Measurements from ENCODE around the gene FLACC1.
A peak's percentile ranks its signal among the peaks of the same experiment; 100 is the strongest.

The FLACC1 gene

DNA sequence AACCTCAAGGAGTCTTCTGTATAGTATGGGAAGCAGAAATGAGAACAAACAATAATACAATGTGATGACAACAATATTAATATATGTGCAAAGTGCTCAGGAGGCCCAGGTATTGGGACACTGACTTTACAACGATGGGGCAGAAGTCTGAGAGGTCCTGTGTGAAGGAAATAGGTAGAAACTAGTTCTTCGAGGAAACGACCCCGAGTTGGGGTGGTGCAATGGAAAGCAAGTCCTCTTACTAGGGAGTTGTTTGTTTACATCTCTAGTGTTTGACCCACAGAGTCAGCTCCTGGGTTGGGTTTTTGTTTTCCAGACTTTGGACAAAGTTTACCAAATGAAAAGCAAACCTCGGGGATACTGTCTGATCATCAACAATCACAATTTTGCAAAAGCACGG lies 80.6 kb downstream of the FLACC1 start:
- DNase-seq (ENCODE audit: low read depth in 2 of 2): no peak

DNA sequence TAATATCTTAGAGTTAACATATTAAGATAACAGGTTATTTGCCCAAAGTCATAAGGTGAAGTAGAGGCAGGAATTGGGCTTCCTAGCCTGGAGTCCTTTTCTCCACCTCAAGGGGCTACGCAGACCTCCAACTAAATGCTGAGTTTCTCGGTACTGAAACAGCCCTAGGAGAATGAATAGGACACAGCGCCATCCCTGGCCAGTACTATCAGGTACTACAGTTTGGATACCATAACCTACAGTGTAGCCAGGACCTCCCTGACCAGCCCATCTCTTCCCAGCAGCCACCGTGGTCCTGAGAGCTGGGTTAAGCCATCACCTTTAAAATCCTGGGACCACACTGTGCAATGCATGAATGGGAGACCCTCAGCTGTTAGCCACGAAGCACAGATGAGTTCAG lies 81.2 kb downstream of the FLACC1 start:
- DNase-seq (ENCODE audit: low read depth in 2 of 2): no peak

DNA sequence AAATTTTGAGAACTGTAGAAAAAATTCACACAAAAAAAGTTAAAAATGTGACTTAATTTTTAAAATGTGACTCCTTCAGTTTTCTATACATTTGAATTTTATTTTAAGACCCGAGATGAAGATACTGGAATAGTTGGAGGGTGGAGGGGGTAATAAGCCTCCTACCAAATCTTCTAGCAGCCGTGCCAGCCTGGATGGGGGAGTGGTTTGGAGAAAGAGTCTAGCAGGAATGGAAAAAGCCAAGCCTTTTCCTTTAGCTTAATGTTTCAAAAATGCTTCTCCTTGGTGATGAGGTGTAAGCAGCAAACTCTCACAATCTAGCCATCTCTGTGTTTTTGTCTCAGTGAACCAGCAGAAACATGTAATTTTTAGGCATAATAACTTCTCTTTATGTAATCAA lies 82.1 kb downstream of the FLACC1 start:
- no peak for DNase-seq (ENCODE audit: low read depth in 2 of 2)

DNA sequence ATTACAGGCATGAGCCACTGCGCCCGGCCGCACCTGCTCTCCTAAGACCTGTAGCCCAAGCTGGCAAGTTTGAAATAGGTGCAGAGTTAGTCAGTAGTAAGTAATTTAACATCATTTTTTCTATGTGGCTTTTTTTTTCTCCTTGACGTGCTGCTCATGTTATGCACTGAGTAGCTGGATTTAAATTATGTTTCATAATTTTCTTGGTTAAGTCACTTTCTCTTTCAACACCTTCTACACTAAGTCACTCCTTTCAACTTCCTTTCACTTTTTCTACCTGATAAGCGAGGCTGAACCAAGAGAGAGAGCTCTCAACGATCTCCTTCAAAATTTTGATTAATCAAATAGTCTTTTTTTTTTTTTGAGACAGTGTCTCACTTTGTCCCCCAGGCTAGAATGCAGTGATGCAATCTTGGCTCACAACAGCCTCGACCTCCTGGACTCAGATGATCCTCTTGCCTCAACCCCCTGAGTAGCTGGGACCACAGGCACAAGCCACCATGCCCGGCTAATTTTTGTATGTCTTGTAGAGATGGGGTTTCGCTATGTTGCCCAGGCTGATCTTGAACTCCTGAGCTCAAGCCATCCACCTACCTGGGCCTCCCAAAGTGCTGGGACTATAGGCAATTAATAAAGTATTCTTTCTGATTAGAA lies 83.7 kb downstream of the FLACC1 start:
- DNase-seq (ENCODE audit: low read depth in 2 of 2): no peak

DNA sequence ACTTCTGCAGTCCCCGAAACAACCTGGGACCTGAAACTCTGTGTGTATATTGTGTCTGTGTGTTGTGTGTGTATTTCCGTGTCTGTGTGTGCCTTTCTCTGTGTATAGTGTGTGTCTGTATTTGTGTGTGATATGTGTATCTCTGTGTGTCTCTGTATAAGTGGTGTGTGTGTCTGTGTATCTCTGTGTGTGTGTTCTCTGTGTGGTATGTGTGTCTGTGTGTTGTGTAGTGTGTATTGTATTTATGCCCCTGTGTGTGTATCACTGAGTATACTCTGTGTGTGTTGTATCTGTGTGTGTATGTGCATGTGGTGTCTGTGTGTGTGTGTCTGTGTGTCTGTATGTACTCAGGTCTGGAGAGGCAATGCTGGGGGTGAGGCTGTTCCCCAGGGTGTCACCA lies 85.2 kb downstream of the FLACC1 start:
- no peak for DNase-seq (ENCODE audit: low read depth in 2 of 2)

DNA sequence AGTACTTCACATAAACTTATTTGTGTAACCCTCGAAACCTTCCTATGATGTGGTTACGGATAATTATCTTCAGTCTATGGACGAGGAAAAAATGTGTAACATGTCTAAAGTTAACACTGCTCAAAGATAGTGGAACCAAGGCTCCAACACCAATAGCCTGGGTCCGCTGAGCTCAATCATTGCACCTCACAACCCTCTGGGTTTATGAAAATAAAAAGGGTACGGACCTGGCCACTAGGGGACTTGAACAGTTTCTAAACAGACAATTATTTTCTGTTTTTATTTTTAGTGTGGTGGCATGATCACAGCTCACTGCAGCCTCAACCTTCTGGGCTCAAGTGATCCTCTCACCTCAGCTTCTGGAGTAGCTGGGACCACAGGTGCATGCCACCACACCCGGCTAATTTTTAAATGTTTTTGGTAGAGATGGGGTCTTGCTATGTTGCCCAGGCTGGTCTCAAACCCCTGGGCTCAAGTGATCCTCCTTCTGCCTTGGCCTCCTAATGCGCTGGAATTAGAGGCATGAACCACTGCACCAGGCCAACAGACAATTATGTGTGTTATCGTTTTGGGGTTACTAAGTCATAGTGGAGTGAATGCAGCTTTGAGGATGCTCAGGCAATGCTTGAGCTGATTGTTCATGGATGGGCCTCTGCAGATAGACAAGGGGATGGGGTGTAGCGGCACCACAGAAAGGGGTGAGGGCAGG lies 86.7 kb downstream of the FLACC1 start:
- DNase-seq (ENCODE audit: low read depth in 2 of 2): no peak

DNA sequence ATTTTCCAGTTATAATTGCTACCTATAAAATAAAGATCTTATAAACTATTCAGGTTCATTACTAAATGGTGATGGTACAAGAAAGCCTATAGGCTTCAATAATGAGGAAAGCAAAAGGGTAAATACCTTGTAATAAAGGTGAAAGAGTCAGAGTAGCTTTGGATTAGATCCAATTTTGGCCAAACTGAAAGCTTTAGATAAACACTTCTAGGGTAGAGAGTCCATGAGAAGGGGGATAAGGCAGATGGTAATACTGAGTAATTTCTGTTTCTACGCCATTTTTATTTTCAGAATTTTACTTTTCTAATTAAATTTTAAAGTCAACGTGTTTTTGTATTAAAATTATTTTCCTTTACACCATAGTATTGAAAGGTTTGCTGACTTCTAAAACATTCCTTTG lies 87.4 kb downstream of the FLACC1 start:
- no peak for DNase-seq (ENCODE audit: low read depth in 2 of 2)

DNA sequence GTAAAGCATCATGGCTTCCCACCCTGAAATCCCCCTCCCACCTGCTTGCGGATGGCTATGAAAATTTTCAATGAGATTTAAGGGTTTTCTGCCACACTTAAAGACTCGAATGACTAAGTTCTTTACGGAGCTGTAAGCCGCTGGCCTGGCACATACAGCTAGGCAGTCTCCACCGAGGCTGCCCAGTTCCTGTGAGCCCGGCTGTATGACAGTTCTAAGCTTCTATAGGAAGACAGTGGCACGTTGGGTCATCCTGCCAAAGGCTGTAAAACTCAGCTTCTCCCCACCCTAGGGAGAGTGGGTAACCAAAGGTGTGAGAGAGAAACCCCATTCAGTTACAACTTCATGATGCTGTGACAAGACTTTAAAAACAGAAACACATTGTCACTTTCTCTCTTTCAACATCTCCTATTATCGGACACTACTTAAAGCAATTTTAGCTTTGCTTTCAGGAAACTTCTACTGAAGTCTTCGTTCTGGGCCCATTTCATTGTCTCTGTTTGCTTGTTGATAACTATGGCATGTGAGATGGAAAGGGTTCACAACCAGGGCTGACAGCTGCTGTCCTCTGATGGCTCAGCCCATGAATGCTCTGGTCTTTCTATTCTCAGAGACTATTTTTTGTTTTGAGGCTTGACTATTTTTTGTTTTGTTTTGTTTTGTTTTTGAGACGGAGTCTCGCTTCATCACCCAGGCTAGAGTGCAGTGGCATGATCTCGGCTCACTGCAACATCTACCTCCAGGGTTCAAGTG lies 89.7 kb downstream of the FLACC1 start:
- no peak for DNase-seq (ENCODE audit: low read depth in 2 of 2)

DNA sequence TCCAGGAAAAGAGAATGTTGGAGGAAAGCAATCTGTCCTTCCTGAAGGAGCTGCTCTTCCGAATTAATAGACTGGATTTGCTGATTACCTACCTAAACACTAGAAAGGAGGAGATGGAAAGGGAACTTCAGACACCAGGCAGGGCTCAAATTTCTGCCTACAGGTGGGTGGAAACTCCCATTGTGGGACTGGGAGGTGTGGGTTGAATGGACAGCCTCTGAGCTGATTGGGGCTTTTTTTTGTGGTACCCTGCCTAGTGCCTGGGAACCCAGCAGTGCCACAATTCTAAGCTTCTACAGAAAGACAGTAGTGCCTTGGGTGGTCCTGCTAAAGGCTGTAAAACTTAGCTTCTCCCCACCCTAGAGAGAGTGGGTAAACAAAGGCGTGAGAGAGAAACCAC lies 90.5 kb downstream of the FLACC1 start:
- DNase-seq (ENCODE audit: low read depth in 2 of 2): no peak

DNA sequence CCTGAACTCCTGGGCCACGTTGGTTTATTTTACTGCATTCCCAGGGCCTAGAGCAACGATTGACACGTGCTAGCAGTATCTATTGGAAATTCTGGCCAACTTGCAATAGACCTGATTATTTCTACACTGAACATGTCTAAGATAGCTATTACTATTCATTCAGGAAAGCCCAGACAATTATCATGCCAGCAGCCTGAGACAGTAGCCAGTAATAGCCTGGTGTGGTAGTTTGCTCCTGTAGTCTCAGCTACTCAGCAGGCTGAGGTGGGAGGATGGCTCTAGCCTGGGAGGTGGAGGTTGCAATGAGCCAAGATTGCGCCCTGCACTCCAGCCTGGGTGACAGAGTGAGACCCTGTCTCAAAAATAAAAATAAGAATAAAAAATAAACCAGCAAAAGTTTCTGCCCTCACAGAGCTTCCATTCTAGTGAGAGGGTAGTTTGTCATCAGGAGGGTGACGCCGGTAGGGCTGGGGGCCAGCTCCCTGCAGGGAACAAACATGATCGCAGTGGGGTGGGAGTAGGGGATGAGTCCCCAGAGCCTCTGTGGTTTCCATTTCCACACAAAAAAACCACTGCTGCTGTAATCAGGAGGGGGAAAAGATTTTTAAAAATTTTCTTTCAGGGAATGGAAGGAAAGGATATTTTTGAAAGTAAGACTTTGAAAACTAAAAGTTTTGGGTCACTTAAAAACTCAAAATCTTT lies 92.5 kb downstream of the FLACC1 start:
- no peak for DNase-seq (ENCODE audit: low read depth in 2 of 2)

DNA sequence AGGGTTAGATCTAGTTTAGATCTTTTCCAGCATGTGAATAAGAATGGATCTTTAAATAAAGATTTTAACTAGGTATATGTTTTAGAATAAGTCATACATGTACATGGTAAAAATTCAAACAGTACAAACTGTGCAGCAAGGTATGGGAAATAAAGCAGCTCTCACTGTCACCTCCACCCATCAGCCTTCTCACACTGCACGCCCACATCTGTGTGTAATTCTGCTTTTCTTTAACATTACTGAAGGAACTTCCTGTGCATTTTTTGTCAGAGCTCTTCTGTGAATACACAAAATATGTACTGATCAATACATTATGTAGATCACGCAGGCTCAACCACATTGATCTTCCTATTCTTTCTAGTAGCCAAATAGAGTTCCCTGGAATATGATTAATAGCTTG lies 93.4 kb downstream of the FLACC1 start:
- DNase-seq (ENCODE audit: low read depth in 2 of 2): no peak

DNA sequence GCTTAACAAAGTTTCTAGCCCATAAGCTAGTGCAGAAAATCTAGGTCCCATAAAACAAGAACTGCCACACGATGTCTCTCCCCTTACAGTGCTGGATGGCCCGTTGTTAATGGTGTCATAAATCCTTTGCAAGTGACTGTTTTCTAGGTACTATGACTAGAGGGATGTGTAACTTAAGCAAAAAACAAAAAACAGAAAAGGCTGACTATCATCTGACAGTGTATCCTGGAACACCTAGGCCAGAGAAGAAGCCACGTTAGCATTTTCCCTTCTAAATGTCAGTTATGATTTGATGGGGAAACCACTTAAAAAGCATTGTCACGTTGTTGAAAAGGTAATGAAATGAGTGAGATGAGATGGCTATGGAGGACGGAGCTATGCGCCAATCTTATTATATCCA lies 94.4 kb downstream of the FLACC1 start:
- no peak for DNase-seq (ENCODE audit: low read depth in 2 of 2)

DNA sequence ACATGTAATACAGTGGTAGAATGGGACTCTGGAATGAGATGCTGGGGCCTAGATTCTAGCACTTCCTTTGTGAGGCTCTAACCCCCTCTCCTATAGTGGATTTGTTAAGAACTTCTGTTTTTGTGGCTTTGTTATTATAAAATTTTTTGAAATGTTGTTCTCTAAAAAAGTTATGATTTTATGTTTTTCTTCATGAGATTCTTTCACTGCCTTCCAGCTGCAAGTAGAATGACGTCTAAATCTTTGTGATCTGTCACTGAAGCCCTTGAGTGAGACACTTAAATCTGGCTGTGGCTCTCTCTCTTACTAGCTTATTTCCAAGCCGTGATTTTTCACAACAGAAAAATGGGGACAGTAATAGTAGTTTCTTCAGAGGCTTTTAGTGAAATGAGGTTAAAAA lies 95.2 kb downstream of the FLACC1 start:
- DNase-seq (ENCODE audit: low read depth in 2 of 2): no peak

DNA sequence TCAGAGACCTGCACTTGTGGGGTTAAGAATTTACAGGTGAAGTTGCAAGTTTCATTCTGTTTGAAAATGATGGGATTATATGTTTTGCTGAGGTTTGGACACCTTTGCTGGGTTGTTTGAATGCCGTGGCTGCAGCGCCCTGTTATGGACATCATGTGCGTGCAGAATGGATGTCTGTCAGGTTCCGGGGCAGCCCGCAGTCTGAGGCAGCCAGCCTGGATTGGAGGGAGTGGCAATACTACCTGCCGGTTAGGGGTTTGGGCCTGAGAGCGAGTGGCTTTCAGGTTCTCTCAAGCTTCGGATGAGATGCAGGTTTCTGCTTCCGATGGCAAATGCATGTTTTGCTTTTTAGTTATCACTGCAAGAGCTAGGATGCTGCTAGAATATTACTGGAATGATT lies 95.7 kb downstream of the FLACC1 start:
- peak in 1 of 2 experiments; percentile 26 for DNase-seq (ENCODE audit: low read depth in 2 of 2)

DNA sequence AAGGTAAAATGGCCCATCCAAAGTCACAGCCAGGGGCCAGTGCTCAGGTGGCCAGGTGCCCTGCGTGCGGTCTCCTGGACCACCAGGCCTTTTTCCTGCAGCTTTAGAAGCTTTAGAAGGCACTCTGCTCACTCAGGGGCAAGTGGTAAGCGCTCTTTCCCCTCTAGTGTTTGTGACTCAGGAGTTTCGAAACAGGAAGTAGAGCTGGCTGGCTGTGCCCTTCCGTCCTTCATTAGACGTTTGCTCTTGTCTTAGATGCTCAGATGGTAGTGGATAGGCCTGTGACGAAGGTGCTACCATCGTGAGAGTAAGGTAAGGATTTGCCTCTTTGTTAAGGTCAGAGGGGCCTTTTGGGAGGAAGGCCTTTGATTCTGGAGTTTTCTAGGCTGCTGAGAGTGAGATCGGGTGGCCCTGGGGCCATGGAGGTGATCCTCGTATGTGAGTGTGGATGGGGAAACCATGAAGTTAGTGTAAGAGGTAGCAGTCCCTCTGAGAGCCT lies 96.8 kb downstream of the FLACC1 start, which contains the start of gene CASP8:
TSS of gene CASP8 (plus strand) at position 235 of the 499 bp plus-strand sequence. CDS start 5,951 bp downstream, outside the sequence.
- peak in 1 of 2 experiments; percentile 32 for DNase-seq (ENCODE audit: low read depth in 2 of 2)

DNA sequence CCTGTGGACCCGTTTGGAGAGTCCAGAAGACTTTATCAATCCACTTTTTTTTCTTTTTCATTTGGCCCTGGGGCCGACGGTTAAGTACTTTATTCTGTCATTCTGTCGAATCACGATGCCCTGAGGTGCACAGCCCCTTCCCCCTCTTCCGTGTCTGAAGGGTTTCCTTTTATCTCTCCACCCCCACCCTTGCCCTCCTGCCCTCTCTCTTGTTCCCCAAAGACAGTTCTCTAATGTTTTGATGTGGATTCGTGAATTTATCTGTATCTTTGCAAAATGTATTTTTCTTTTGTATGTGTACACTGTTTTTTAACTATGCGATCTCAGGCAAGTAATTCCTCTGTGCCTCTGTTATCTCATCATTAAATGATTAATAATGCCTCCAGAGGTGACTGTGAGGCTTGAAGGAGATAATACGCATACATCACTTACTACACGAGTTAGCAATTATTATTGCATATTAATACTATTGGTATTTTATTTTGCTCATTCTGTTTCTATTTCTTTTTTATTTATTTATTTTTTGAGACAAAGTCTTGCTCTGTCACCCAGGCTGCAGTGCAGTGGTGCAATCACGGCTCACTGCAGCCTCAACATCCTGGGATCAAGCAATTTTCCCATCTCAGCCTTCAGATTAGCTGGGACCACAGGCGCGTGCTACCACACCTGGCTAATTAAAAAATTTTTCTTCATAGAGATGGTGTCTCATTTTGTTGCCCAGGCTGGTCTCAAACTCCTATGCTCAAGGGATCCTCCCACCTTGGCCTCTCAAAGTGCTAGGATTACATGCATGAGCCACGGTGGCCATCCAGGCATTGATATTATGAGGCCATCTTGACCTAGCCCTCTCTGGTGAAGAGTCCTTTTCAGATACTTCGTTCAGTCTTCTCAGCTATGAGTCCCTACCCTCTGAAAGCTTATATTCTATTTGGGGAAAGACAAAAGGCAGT lies 98.2 kb downstream of the FLACC1 start:
- no peak for DNase-seq (ENCODE audit: low read depth in 2 of 2)

DNA sequence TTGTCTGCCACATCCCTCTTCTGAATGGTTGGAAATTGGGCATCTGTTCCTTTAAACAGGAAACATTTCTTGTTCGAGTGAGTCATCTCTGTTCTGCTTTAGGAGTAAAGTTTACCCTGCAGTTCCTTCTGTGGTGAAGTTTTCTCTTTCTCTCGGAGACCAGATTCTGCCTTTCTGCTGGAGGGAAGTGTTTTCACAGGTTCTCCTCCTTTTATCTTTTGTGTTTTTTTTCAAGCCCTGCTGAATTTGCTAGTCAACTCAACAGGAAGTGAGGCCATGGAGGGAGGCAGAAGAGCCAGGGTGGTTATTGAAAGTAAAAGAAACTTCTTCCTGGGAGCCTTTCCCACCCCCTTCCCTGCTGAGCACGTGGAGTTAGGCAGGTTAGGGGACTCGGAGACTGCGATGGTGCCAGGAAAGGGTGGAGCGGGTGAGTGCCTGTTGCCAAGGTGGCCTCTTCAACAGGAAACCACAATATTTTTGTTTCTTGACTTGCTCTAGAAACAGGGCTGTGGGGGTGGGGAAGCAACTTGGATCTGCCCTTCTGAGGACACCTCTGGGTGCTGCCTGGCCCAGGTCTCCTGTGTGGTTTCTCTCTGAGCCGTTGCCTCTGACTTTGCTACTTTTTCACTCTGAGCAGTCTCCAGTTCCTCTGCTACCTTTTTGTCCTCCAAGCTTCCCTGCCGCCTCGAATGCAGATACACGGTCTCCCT lies 99.0 kb downstream of the FLACC1 start:
- peak; percentile 67 to 89 for DNase-seq (ENCODE audit: low read depth in 2 of 2)

DNA sequence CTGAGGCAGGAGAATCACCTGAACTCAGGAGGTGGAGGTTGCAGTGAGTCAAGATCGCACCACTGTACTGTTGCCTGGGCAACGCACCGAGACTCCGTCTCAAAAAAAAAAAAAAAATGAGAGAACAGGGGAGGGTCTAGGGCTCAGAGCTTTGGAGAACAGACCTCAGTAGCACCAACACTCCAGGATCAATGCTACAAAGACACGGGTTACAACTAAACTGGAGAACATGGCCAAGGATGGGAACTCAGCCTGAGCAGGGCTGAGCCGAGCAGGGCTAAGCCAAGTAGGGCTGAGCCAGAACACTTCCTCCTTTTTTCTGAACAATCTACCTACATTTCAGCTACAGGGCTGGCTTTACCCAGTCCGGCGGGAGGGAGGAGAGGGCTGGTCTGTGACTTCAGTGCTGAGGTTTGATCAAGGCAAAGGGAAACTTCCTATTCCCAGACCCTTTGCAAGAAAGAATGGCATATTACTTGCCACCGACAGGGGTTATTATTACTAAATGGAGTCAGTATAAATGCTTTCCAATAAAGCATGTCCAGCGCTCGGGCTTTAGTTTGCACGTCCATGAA lies 99.7 kb downstream of the FLACC1 start:
- no peak for DNase-seq (ENCODE audit: low read depth in 2 of 2)

DNA sequence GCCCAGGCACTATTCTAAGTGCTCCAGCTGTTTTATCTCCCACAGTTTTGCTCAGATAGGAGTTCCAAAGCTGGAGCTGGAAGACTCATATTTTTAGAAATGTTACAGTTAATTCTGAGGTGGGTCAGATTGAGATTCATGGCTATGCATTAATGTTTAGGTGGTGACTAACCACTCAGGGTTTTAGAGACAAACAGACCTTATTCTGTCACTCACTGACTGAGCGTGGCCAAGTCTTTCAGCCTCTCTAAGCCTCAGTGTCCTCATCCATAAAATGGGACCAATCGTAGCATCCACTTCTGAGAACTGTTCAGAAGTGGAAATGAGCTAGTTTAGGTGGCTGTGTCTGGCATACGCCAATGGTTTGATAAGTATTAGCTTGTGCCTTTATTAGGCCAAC lies 101.1 kb downstream of the FLACC1 start:
- no peak for DNase-seq (ENCODE audit: low read depth in 2 of 2)
